HepG2 (cell line): ENCODE measurements around the gene PNN. TPM values are rescaled to one million over a fixed set of nuclear protein-coding genes. Genes with fewer than 3 reads are reported as not detected.
"Not testable (repeated sequence)": the region's sequence is repeated elsewhere in the genome, so short reads cannot be mapped to it uniquely, and the experiment has no call there.

Source experiments
- ATAC-seq: fragments of 200-7000 bp; cut with Tn5 transposase; 3 replicates; pipeline ENCODE4 v1.9.1; 2020; ENCODE audit warnings: mild to moderate bottlenecking, moderate library complexity
- BruUV-seq: library from RNA; stranded (reverse); fragments of 400-500 nt; replicated peaks from 2 replicates; lab custom pipeline; 2021; lab: Mats Ljungman, UMichigan
- CTCF ChIA-PET: fragments of 300-600 bp; formaldehyde crosslinking; extraction: SDS; loops from one replicate; lab custom pipeline; 2021; ENCODE audit warnings: low total read pairs, inconsistent platforms, low intra/inter-chr PET ratio; lab: Yijun Ruan, JAX
- POLR2A ChIA-PET: fragments of 350-600 bp; sonication (Branson Sonifier 250); formaldehyde crosslinking; loops from one replicate; lab custom pipeline; 2020; ENCODE audit warnings: antibody characterized with exemption, inconsistent platforms; lab: Yijun Ruan, JAX
- DNase-seq: peaks from one replicate; pipeline ENCODE4 v3.0.0-alpha.2; 2015; ENCODE audit warnings: low spot score
- FAIRE-seq: peaks from 3 replicates; lab custom pipeline; 2011; peaks lifted over from hg19 to GRCh38; lab: Jason Lieb, UNC
- H2AFZ ChIP-seq: one replicate; pipeline ENCODE4 v1.6.1; 2011; ENCODE audit warnings: low read length, inconsistent platforms
- H3K27ac ChIP-seq: fragments of 300-600 bp; 3 replicates; pipeline ENCODE4 v1.8.0; 2011; ENCODE audit warnings: mixed run types, mild to moderate bottlenecking, mixed read lengths, low read length, inconsistent platforms; ENCODE audit not compliant: insufficient read depth; ENCODE audit errors: extremely low read length
- H3K27me3 ChIP-seq, 2 experiments: fragments of 200-600 bp in 1 of 2; 2 replicates in 1 of 2; 3 replicates in 1 of 2; pipeline versions ENCODE4 v1.6.0 to v1.8.0; 2011; ENCODE audit warnings: low read length in 2 of 2, mild to moderate bottlenecking in 2 of 2, moderate library complexity in 2 of 2, inconsistent platforms in 1 of 2; ENCODE audit not compliant: insufficient read depth in 2 of 2, control insufficient read depth in 1 of 2
- H3K36me3 ChIP-seq, 2 experiments: fragments of 200-600 bp in 1 of 2; replicated peaks in 1 of 2; 2 replicates in 1 of 2; 3 replicates in 1 of 2; pipeline versions ENCODE4 v1.5.1 to v1.8.0; 2011; ENCODE audit warnings: low read length in 2 of 2, inconsistent platforms in 1 of 2; ENCODE audit not compliant: insufficient read depth in 2 of 2, control insufficient read depth in 1 of 2
- H3K4me1 ChIP-seq: 2 replicates; pipeline ENCODE4 v1.5.1; 2012; ENCODE audit warnings: low read length, inconsistent platforms; ENCODE audit not compliant: insufficient read depth
- H3K4me2 ChIP-seq: 2 replicates; pipeline ENCODE4 v1.6.0; 2011; ENCODE audit warnings: low read depth, low read length, inconsistent platforms
- H3K4me3 ChIP-seq, 3 experiments: fragments of 200-600 bp in 1 of 3; sonication (generic), shearing (Covaris generic) in 1 of 3; replicated peaks in 1 of 3; 2 replicates each; pipeline ENCODE4 v1.5.1; 2011 to 2016; ENCODE audit warnings: low read length in 3 of 3, inconsistent platforms in 2 of 3, low read depth in 2 of 3, mild to moderate bottlenecking in 2 of 3, control low read depth in 1 of 3, mixed read lengths in 1 of 3; ENCODE audit not compliant: insufficient read depth in 1 of 3
- H3K79me2 ChIP-seq: one replicate; pipeline ENCODE4 v1.6.1; 2011; ENCODE audit warnings: low read length, inconsistent platforms; ENCODE audit not compliant: insufficient read depth
- H3K9ac ChIP-seq: 2 replicates; pipeline ENCODE4 v1.6.0; 2011; ENCODE audit warnings: mild to moderate bottlenecking, low read depth, low read length, inconsistent platforms; ENCODE audit not compliant: insufficient read depth
- H3K9me3 ChIP-seq: 2 replicates; pipeline ENCODE4 v1.5.1; 2012; ENCODE audit warnings: mild to moderate bottlenecking, low read length
- H4K20me1 ChIP-seq: 2 replicates; pipeline ENCODE4 v1.6.0; 2011; ENCODE audit warnings: inconsistent platforms, mild to moderate bottlenecking, low read length, moderate library complexity; ENCODE audit not compliant: insufficient read depth
- CREB1 ChIP-seq, 2 experiments: fragments of 450-650 bp in 1 of 2; IDR thresholded peaks; 2 replicates each; pipeline ENCODE4 v1.6.1; 2016 to 2017; ENCODE audit warnings: control low read depth in 1 of 2, mild to moderate bottlenecking in 1 of 2, missing compliant biosample characterization in 1 of 2, missing genetic modification characterization in 1 of 2
- CREM ChIP-seq, 2 experiments: sonication (generic) in 1 of 2; formaldehyde crosslinking in 1 of 2; IDR thresholded peaks; 2 replicates each; pipeline versions ENCODE4 v1.4.0 to v1.6.1; 2016 to 2020; ENCODE audit warnings: antibody characterized with exemption in 1 of 2, mild to moderate bottlenecking in 1 of 2, missing genetic modification reagents in 1 of 2
- GMEB1 ChIP-seq: sonication (generic); formaldehyde crosslinking; IDR thresholded peaks from 2 replicates; pipeline ENCODE4 v1.5.1; 2020; ENCODE audit warnings: missing genetic modification reagents, mild to moderate bottlenecking, borderline replicate concordance
- HOXA3 ChIP-seq: sonication (generic); formaldehyde crosslinking; IDR thresholded peaks from 2 replicates; pipeline ENCODE4 v1.5.0; 2020; ENCODE audit warnings: missing genetic modification reagents
- HOXD1 ChIP-seq: sonication (generic); formaldehyde crosslinking; IDR thresholded peaks from 2 replicates; pipeline ENCODE4 v1.5.0; 2020; ENCODE audit warnings: missing genetic modification reagents
- IKZF4 ChIP-seq: sonication (generic); formaldehyde crosslinking; IDR thresholded peaks from 2 replicates; pipeline ENCODE4 v1.5.1; 2020; ENCODE audit warnings: borderline replicate concordance, mild to moderate bottlenecking, low read depth, missing genetic modification reagents; ENCODE audit errors: not compliant biosample characterization
- MAF1 ChIP-seq: sonication (generic); formaldehyde crosslinking; IDR thresholded peaks from 2 replicates; pipeline ENCODE4 v1.5.0; 2020; ENCODE audit warnings: missing genetic modification reagents, borderline replicate concordance
- NCOA1 ChIP-seq: sonication (generic); formaldehyde crosslinking; IDR thresholded peaks from 2 replicates; pipeline ENCODE4 v1.9.0; 2021; ENCODE audit warnings: missing genetic modification reagents
- RXRA ChIP-seq: sonication (generic); formaldehyde crosslinking; IDR thresholded peaks from 2 replicates; pipeline ENCODE4 v1.5.1; 2020; ENCODE audit warnings: missing genetic modification reagents
- ZBTB20 ChIP-seq: sonication (generic); formaldehyde crosslinking; IDR thresholded peaks from 2 replicates; pipeline ENCODE4 v1.8.1; 2023; ENCODE audit warnings: missing genetic modification reagents, low read depth, mild to moderate bottlenecking, borderline replicate concordance
- ZBTB43 ChIP-seq: sonication (generic); formaldehyde crosslinking; conservative IDR thresholded peaks from 2 replicates; pipeline ENCODE4 v1.4.0; 2020; ENCODE audit warnings: missing genetic modification reagents
- ZNF281 ChIP-seq: sonication (generic); formaldehyde crosslinking; IDR thresholded peaks from 2 replicates; pipeline ENCODE4 v1.4.0; 2020; ENCODE audit warnings: missing genetic modification reagents, borderline replicate concordance
- ZNF878 ChIP-seq: sonication (generic); formaldehyde crosslinking; IDR thresholded peaks from 2 replicates; pipeline ENCODE4 v1.8.1; 2023; ENCODE audit warnings: mild to moderate bottlenecking, missing genetic modification reagents, moderate library complexity
- WGBS: methylation state at CpG from one replicate; pipeline ENCODE4 v1.1.6; 2017; ENCODE audit warnings: low lambda C conversion rate; 5-methylcytosine and 5-hydroxymethylcytosine counted together
- in situ Hi-C: cut with HindIII; loops from 2 replicates; pipeline ENCODE4 v1.10.0; 2017; ENCODE audit warnings: low pct_unique_long_range_greater_than_20kb; ENCODE audit not compliant: extremely low pct_ligation_motif_present
- intact Hi-C: fragments of 100-400 bp; cut with micrococcal nuclease; formaldehyde crosslinking; loops from one replicate; pipeline ENCODE4 v1.10.0; 2022; ENCODE audit not compliant: unreplicated experiment
- polyA plus RNA-seq, 8 experiments: library from polyadenylated mRNA; depleted of rRNA in 3 of 8; stranded (reverse) in 7 of 8; unstranded in 1 of 8; fragments of >200 nt; fragmentation: Illumina TruSeq in 4 of 8; extraction: Trizol in 4 of 8; gene quantifications; 2 replicates each; pipeline versions ENCODE4 v1.2.1 to v1.2.3, GENCODE V29; 2011 to 2016; ENCODE audit warnings: low read depth in 4 of 8, missing spikeins in 1 of 8, mixed read lengths in 1 of 8; ENCODE audit not compliant: insufficient read depth in 1 of 8
- total RNA-seq, 5 experiments: library from RNA; depleted of rRNA; stranded (reverse); fragments of >200 nt; fragmentation: Illumina TruSeq; extraction: Trizol; gene quantifications; 2 replicates each; pipeline ENCODE4 v1.2.3, GENCODE V29; 2016; ENCODE audit warnings: low read depth in 1 of 5

The PNN gene
- total and polyA plus RNA-seq, 2 of the 13 experiments (the other 11 are each of a cell fraction or from before 2014, with no cell fraction given): 58.0 to 214 TPM

- intact Hi-C loops: loop anchor here (1.0 to 10.0 kb wide), 8 partner anchors 61 to 236 kb away; partner anchors contain the start of genes FBXO33, SEC23A and TRAPPC6B
- H3K36me3 ChIP-seq; BruUV-seq; H3K27me3 ChIP-seq; H3K9me3 ChIP-seq; H4K20me1 ChIP-seq; TF ChIP-seq CREM, CREB1 (CRISPR knock-in tag; IDR thresholded peaks at IDR 0.05): not testable (repeated sequence)
- Histone ChIP-seq H3K4me2 (peak overlapping the region; percentile 90), H3K79me2 (peaks cover 15% of the 10 kb centered on the region), H3K4me3 (peak overlapping the region; percentile 22 to 65 (median 65)), H2AFZ (peak overlapping the region; percentile 15), H3K4me1 (peaks cover 54% of the 10 kb centered on the region), H3K27ac (peak overlapping the region; percentile 69), H3K9ac (peak overlapping the region; percentile 70; the same call in 1 of the 2 replicates)
- ChIA-PET CTCF (interaction anchor here (1.8 kb wide), 1 partner anchor 136 kb away, joined by 11 read pairs; no protein-coding TSS in a partner anchor), POLR2A (interaction anchor here (0.6 to 5.6 kb wide), 32 partner anchors 9 to 208 kb away, joined by 3 to 112 read pairs (median 4); partner anchors contain the start of genes FBXO33, GEMIN2, PNN and SEC23A)
- WGBS: 8% methylated on average over 11 of the region's 11 CpGs
- ATAC-seq (peak; percentile 76), DNase-seq (peak; percentile 96), FAIRE-seq (peak; percentile 67)
- in situ Hi-C loops: loop anchor here (5.0 kb wide), 2 partner anchors 135 to 200 kb away; partner anchors contain the start of gene FBXO33
- TF ChIP-seq GMEB1 (CRISPR knock-in tag): peak; percentile 39; the same call in 1 of the 2 replicates
- TF ChIP-seq NCOA1 (CRISPR knock-in tag): 0 out of 2 replicates have a peak, but pooled peaks have one; percentile 45
- 0 out of 2 replicates have a peak, but pooled peaks have one; percentile 12 for TF ChIP-seq ZNF281 (CRISPR knock-in tag)
- peak; percentile 56; the same call in 1 of the 2 replicates for TF ChIP-seq ZNF878 (CRISPR knock-in tag)
- peak; percentile 25; the same call in 1 of the 2 replicates for TF ChIP-seq ZBTB20 (CRISPR knock-in tag)
- peak; percentile 47; the same call in 1 of the 2 replicates for TF ChIP-seq CREM (IDR thresholded peaks at IDR 0.05)
- peak; percentile 86 for TF ChIP-seq CREB1 (IDR thresholded peaks at IDR 0.05)
- TF ChIP-seq MAF1 (CRISPR knock-in tag): 0 out of 2 replicates have a peak, but pooled peaks have one; percentile 8
- TF ChIP-seq IKZF4: peak; percentile 19
- peak; percentile 67 for TF ChIP-seq HOXD1
- TF ChIP-seq HOXA3 (CRISPR knock-in tag): peak; percentile 85
- 0 out of 2 replicates have a peak, but pooled peaks have one; percentile 1 for TF ChIP-seq RXRA (CRISPR knock-in tag)
- TF ChIP-seq ZBTB43 (CRISPR knock-in tag): peak; percentile 78; the same call in 1 of the 2 replicates
Observed at GRCh38 chr14:39231751-39232553, 56.9 kb downstream of the PNN start.
